Effector memory CD4-positive, alpha-beta T cell (primary cell): ENCODE data around the gene COL4A6.
"Not testable (repeated sequence)": the region's sequence is repeated elsewhere in the genome, so short reads cannot be mapped to it uniquely, and the experiment has no call there.

ENCODE experiments used
- DNase-seq, 3 donors: peaks; one replicate each; pipeline ENCODE4 v3.0.0-alpha.2; 2020
- H3K27ac ChIP-seq: 2 replicates; pipeline ENCODE4 v1.7.0; 2013; ENCODE audit warnings: mild to moderate bottlenecking, low read length, moderate library complexity; ENCODE audit not compliant: insufficient read depth, poor library complexity, severe bottlenecking
- H3K27me3 ChIP-seq: replicated peaks from 2 replicates; pipeline ENCODE4 v1.7.0; 2013; ENCODE audit warnings: mild to moderate bottlenecking, low read length; ENCODE audit not compliant: insufficient read depth, control insufficient read depth, poor library complexity, severe bottlenecking
- H3K36me3 ChIP-seq: 2 replicates; pipeline ENCODE4 v1.7.0; 2013; ENCODE audit warnings: mild to moderate bottlenecking, low read length, moderate library complexity; ENCODE audit not compliant: control insufficient read depth, insufficient read depth
- H3K4me1 ChIP-seq: 2 replicates; pipeline ENCODE4 v1.7.0; 2013; ENCODE audit warnings: low read length, mild to moderate bottlenecking; ENCODE audit not compliant: control insufficient read depth, insufficient read depth, poor library complexity, severe bottlenecking
- H3K4me3 ChIP-seq: 2 replicates; pipeline ENCODE4 v1.7.0; 2013; ENCODE audit warnings: low read length, low read depth, mild to moderate bottlenecking; ENCODE audit not compliant: insufficient read depth, poor library complexity, severe bottlenecking
- H3K9me3 ChIP-seq: 2 replicates; pipeline ENCODE4 v1.7.0; 2013; ENCODE audit warnings: mild to moderate bottlenecking, low read length, moderate library complexity; ENCODE audit not compliant: control insufficient read depth

Gene COL4A6

GRCh38 chrX:108415146-108415545 lies 23.1 kb downstream of the COL4A6 start:
- no peaks in the 10 kb centered on the region for H3K27me3 ChIP-seq
- no peak for DNase-seq
- no peak overlapping the region for H3K4me3 ChIP-seq
- no peaks in the 10 kb centered on the region for H3K4me1 ChIP-seq
- no peaks in the 10 kb centered on the region for H3K36me3 ChIP-seq
- H3K27ac ChIP-seq: no peak overlapping the region
- no peaks in the 10 kb centered on the region for H3K9me3 ChIP-seq

GRCh38 chrX:108412783-108413182 lies 25.4 kb downstream of the COL4A6 start:
- Histone ChIP-seq H3K4me3 (no peak overlapping the region), H3K27ac (no peak overlapping the region), H3K27me3 (no peaks in the 10 kb centered on the region), H3K4me1 (no peaks in the 10 kb centered on the region), H3K36me3 (no peaks in the 10 kb centered on the region), H3K9me3 (no peaks in the 10 kb centered on the region)
- DNase-seq: no peak

- DNase-seq: no peak
Observed at GRCh38 chrX:108399418-108400165, 38.6 kb downstream of the COL4A6 start.

GRCh38 chrX:108397627-108398391 lies 40.4 kb downstream of the COL4A6 start:
- Histone ChIP-seq H3K4me1 (no peaks in the 10 kb centered on the region), H3K9me3 (no peaks in the 10 kb centered on the region), H3K27ac (no peak overlapping the region), H3K36me3 (no peaks in the 10 kb centered on the region), H3K27me3 (no peaks in the 10 kb centered on the region), H3K4me3 (no peak overlapping the region)
- no peak for DNase-seq

More at GRCh38 chrX:108399418-108400165, 38.6 kb downstream of the COL4A6 start:
- Histone ChIP-seq H3K27ac (no peak overlapping the region), H3K36me3 (no peaks in the 10 kb centered on the region), H3K4me3 (no peak overlapping the region), H3K27me3 (no peaks in the 10 kb centered on the region), H3K4me1 (no peaks in the 10 kb centered on the region), H3K9me3 (no peaks in the 10 kb centered on the region)

- H3K9me3 ChIP-seq: no peaks in the 10 kb centered on the region
- no peaks in the 10 kb centered on the region for H3K27me3 ChIP-seq
- H3K4me3 ChIP-seq: no peak overlapping the region
- no peak for DNase-seq
- no peaks in the 10 kb centered on the region for H3K4me1 ChIP-seq
- H3K36me3 ChIP-seq: no peaks in the 10 kb centered on the region
- H3K27ac ChIP-seq: no peak overlapping the region
Observed at GRCh38 chrX:108396986-108397385, 41.2 kb downstream of the COL4A6 start.

GRCh38 chrX:108396188-108396891 lies 41.9 kb downstream of the COL4A6 start:
- H3K27ac ChIP-seq: no peak overlapping the region
- H3K36me3 ChIP-seq: no peaks in the 10 kb centered on the region
- no peak overlapping the region for H3K4me3 ChIP-seq
- no peaks in the 10 kb centered on the region for H3K27me3 ChIP-seq
- no peaks in the 10 kb centered on the region for H3K9me3 ChIP-seq
- H3K4me1 ChIP-seq: no peaks in the 10 kb centered on the region
- no peak for DNase-seq

- not testable (repeated sequence) for H3K4me1 ChIP-seq, H3K27ac ChIP-seq, H3K9me3 ChIP-seq, H3K27me3 ChIP-seq, DNase-seq, H3K36me3 ChIP-seq, H3K4me3 ChIP-seq
Observed at GRCh38 chrX:108390976-108391717, 47.1 kb downstream of the COL4A6 start.

GRCh38 chrX:108384783-108385182 lies 53.4 kb downstream of the COL4A6 start:
- Histone ChIP-seq H3K27me3 (no peaks in the 10 kb centered on the region), H3K4me1 (no peaks in the 10 kb centered on the region), H3K27ac (no peak overlapping the region), H3K9me3 (no peaks in the 10 kb centered on the region), H3K36me3 (no peaks in the 10 kb centered on the region), H3K4me3 (no peak overlapping the region)
- DNase-seq: no peak

- Histone ChIP-seq H3K36me3 (no peaks in the 10 kb centered on the region), H3K9me3 (no peaks in the 10 kb centered on the region), H3K27me3 (no peaks in the 10 kb centered on the region), H3K27ac (no peak overlapping the region), H3K4me3 (no peak overlapping the region), H3K4me1 (no peaks in the 10 kb centered on the region)
- DNase-seq: no peak
Observed at GRCh38 chrX:108380222-108380621, 58.0 kb downstream of the COL4A6 start.
